ENCODE measurements around the gene TCF7L2. TPM values are rescaled to one million over a fixed set of nuclear protein-coding genes. Genes with fewer than 3 reads are reported as not detected.

Gene TCF7L2
- total RNA-seq, 1 experiment from 2014 or later = 16.1 TPM

DNA sequence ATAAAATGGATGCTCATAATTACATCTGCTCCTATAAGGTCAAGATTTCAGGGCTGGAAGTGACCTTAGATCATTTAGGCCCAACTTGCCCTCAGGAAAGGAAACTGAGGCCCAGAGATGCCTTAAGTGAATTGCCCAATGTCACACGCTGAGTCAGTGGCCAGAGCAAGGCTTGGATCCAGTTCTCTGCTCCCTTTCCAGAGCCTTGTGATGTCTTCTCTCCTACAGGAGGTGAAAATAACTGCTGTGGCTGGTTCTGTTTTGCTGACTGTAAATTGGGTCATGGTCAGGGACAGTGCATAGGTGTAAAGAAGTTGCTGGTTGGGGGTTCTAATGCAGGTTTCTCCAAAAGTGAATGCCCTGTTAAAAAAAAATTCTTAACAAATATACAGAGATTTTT lies 91.3 kb downstream of the TCF7L2 start:
- ChIA-PET CTCF (no interaction called here), POLR2A (ENCODE audit: unreplicated experiment) (no interaction called here)
- Histone ChIP-seq H3K9me2 (replicated peaks; ENCODE audit: low read length) (no peaks in the 10 kb centered on the region), H3K4me2 (ENCODE audit: low read length) (no peak overlapping the region), H4K20me1 (ENCODE audit: low read length) (peaks cover 14% of the 10 kb centered on the region), H3K9me3 (ENCODE audit: low read length) (no peaks in the 10 kb centered on the region), H3K4me3 (ENCODE audit: low read length) (no peak overlapping the region), H2AFZ (ENCODE audit: low read length) (no peak overlapping the region), H3F3A (ENCODE audit: low read length, unreplicated experiment) (no peaks in the 10 kb centered on the region), H3K4me1 (ENCODE audit: insufficient read depth, low read length) (peaks cover 24% of the 10 kb centered on the region), H3K27me3 (ENCODE audit: low read length) (no peaks in the 10 kb centered on the region), H3K27ac (ENCODE audit: low read length) (no peak overlapping the region), H3K36me3 (ENCODE audit: low read depth, low read length) (peaks cover 28% of the 10 kb centered on the region), H3K9ac (ENCODE audit: low read length) (no peak overlapping the region), H3K79me2 (ENCODE audit: low read length) (peaks cover 89% of the 10 kb centered on the region)
- TF ChIP-seq EZH2phosphoT487 (IDR thresholded peaks at IDR 0.05; ENCODE audit: borderline replicate concordance, low read length) (no peak), EZH2 (IDR thresholded peaks at IDR 0.05; ENCODE audit: low read length, unreplicated experiment) (no peak)
- TF ChIP-seq, protein P1, sequence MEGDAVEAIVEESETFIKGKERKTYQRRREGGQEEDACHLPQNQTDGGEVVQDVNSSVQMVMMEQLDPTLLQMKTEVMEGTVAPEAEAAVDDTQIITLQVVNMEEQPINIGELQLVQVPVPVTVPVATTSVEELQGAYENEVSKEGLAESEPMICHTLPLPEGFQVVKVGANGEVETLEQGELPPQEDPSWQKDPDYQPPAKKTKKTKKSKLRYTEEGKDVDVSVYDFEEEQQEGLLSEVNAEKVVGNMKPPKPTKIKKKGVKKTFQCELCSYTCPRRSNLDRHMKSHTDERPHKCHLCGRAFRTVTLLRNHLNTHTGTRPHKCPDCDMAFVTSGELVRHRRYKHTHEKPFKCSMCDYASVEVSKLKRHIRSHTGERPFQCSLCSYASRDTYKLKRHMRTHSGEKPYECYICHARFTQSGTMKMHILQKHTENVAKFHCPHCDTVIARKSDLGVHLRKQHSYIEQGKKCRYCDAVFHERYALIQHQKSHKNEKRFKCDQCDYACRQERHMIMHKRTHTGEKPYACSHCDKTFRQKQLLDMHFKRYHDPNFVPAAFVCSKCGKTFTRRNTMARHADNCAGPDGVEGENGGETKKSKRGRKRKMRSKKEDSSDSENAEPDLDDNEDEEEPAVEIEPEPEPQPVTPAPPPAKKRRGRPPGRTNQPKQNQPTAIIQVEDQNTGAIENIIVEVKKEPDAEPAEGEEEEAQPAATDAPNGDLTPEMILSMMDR (conservative IDR thresholded peaks at IDR 0.05; ENCODE audit: low read depth, low read length) = no peak
- BruUV-seq (replicated peaks) = TSS peak; percentile 6
- ATAC-seq (no peak), DNase-seq (no peak)
- intact Hi-C loops (cut with micrococcal nuclease) = no loop called here

DNA sequence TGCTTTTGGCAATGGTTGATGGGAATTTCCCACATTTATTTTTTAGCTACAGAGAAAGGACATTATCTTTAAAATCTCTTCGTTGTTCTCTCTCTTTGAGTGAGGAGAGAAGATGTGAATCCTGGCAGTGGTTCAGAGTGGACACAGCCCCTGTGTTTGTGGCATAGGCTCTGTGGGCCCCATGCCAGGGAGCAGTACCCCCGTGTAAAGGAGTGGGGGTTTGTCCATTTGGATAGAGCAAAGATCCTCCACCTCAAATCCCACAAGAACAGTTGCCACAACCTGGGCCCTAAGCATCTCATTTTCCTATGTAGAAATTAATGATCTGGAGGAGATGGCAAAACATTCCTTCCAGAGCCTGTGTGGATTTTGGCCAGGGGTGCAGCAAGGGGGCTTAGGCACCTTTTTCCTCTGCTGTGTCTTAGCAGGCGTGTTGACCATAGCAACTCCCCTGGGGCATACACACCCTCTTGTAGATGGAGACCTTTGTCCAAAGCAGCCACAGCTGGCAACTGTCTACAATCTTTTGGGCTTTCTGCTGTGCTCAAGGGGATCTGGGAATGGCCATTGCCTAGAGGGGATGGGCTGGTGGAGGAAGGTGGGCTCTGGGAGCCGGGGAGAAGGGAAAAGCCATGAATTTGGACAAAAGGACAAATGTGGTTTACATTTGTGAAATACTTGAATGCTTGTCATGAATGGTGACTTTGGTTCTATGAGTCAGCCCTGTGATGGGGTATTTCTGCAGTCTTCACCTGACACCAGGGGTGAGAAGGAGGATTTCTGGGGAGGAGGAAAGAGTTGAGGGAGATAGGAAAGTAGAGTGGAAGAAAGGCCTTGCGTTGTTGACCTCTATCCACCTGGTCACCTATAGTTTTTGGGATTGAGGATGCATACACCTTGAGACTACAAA lies 92.0 kb downstream of the TCF7L2 start:
- ChIA-PET CTCF (no interaction called here), POLR2A (ENCODE audit: unreplicated experiment) (no interaction called here)
- Histone ChIP-seq H3K79me2 (ENCODE audit: low read length) (peaks cover 90% of the 10 kb centered on the region), H3K4me3 (ENCODE audit: low read length) (no peak overlapping the region), H3K36me3 (ENCODE audit: low read depth, low read length) (peaks cover 28% of the 10 kb centered on the region), H3K9me3 (ENCODE audit: low read length) (no peaks in the 10 kb centered on the region), H3K4me1 (ENCODE audit: insufficient read depth, low read length) (peaks cover 30% of the 10 kb centered on the region), H4K20me1 (ENCODE audit: low read length) (peaks cover 17% of the 10 kb centered on the region), H3K4me2 (ENCODE audit: low read length) (no peak overlapping the region), H3F3A (ENCODE audit: low read length, unreplicated experiment) (no peaks in the 10 kb centered on the region), H3K27ac (ENCODE audit: low read length) (peak overlapping the region; percentile 36; the same call in 1 of the 2 replicates), H3K27me3 (ENCODE audit: low read length) (no peaks in the 10 kb centered on the region), H2AFZ (ENCODE audit: low read length) (no peak overlapping the region), H3K9ac (ENCODE audit: low read length) (no peak overlapping the region), H3K9me2 (replicated peaks; ENCODE audit: low read length) (no peaks in the 10 kb centered on the region)
- intact Hi-C loops (cut with micrococcal nuclease) = no loop called here
- BruUV-seq (replicated peaks) = no TSS peak
- no peak for ATAC-seq
- DNase-seq = peak; percentile 19
- TF ChIP-seq EZH2 (IDR thresholded peaks at IDR 0.05; ENCODE audit: low read length, unreplicated experiment) (no peak), EZH2phosphoT487 (IDR thresholded peaks at IDR 0.05; ENCODE audit: borderline replicate concordance, low read length) (no peak)
- TF ChIP-seq, protein P1 (conservative IDR thresholded peaks at IDR 0.05; ENCODE audit: low read depth, low read length) = no peak

DNA sequence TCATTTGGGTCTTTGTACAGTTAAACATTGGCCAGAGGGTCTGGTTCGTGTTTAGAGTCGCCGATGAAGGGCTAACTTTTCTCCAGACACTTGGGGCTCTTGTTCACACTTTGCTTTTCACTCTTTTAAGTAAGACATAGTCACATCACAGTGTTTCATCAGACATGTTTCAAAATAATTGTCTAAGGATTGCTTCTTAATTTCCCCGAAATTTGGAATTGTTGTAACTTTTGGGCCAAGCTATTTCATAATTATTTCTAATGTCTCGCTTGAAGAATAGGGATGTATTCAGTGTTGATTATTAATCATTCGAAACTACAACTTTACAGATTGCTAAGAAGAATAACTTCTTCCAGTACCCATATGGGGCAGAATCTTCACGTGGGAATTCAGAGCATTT lies 92.8 kb downstream of the TCF7L2 start:
- Histone ChIP-seq H3K79me2 (ENCODE audit: low read length) (peaks cover 90% of the 10 kb centered on the region), H4K20me1 (ENCODE audit: low read length) (peaks cover 16% of the 10 kb centered on the region), H3K27ac (ENCODE audit: low read length) (no peak overlapping the region), H3K4me3 (ENCODE audit: low read length) (no peak overlapping the region), H3K4me1 (ENCODE audit: insufficient read depth, low read length) (peaks cover 30% of the 10 kb centered on the region), H3K36me3 (ENCODE audit: low read depth, low read length) (peaks cover 22% of the 10 kb centered on the region), H3F3A (ENCODE audit: low read length, unreplicated experiment) (no peaks in the 10 kb centered on the region), H3K9me2 (replicated peaks; ENCODE audit: low read length) (no peaks in the 10 kb centered on the region), H3K27me3 (ENCODE audit: low read length) (no peaks in the 10 kb centered on the region), H3K4me2 (ENCODE audit: low read length) (no peak overlapping the region), H2AFZ (ENCODE audit: low read length) (no peak overlapping the region), H3K9me3 (ENCODE audit: low read length) (no peaks in the 10 kb centered on the region), H3K9ac (ENCODE audit: low read length) (no peak overlapping the region)
- TF ChIP-seq EZH2phosphoT487 (IDR thresholded peaks at IDR 0.05; ENCODE audit: borderline replicate concordance, low read length) (no peak), EZH2 (IDR thresholded peaks at IDR 0.05; ENCODE audit: low read length, unreplicated experiment) (no peak)
- ChIA-PET POLR2A (ENCODE audit: unreplicated experiment) (no interaction called here), CTCF (no interaction called here)
- intact Hi-C loops (cut with micrococcal nuclease) = no loop called here
- no peak for ATAC-seq
- no TSS peak for BruUV-seq (replicated peaks)
- DNase-seq = no peak

Data from PC-3 (cell line).